Measurements from ENCODE around the gene NAGA. TPM values are rescaled to one million over a fixed set of nuclear protein-coding genes. Genes with fewer than 3 reads are reported as not detected.
"Not testable (repeated sequence)": the region's sequence is repeated elsewhere in the genome, so short reads cannot be mapped to it uniquely, and the experiment has no call there.

NAGA gene
- polyA plus RNA-seq, 3 donors = 6.6 to 17.6 (median 7.6) TPM

DNA sequence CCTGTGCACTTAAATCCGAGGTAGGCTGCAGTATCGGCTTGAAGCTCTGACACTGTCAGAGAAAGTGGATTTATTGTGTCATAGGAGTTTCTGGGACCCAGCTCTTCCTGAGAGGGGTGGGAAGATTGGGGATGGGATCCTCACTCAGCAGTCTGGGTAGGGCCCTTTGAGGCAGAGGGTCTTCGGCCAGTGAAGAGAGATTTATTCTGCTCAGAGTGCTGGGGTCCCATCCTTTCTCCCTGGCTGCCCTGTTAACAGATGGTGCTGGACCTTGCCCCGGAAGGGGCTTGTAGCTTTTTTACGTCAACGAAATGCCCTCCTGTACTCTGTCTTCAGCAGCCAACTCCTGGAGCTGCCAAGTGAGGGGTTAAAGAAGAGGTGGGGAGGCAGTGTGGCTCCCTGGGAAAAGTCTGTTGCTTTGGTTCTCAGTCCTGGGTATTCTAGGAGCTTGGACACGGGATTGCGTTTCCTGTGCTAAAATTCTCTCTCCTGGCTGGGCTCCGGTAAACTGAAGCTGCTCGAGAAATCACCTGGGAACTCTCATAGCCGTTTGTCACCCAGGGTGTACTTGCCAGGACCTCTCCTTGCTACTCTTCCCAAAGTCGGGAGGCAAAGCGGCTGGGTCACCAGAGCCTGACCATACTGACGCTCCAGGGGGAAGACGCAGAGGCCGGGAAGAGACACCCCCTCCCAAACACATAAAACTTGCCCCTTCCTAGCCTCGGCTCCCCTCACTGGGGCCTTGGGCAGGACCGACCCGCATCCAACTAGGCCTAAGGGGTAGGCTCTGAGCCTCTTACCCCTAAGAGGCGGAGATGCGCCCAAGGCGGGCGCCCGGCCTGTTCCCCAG lies 8.1 kb upstream of the NAGA start:
- WGBS, 3 donors = 16 to 45% (median 41%) methylated on average over 24 of the region's 24 CpGs

GRCh38 chr22:42077486-42078125 lies 7.0 kb upstream of the NAGA start:
- H3K27ac ChIP-seq (ENCODE audit: low read depth, low read length) = no peak overlapping the region
- 88 to 91% (median 89%) methylated on average over 20 to 21 of the region's 21 CpGs for WGBS, 3 donors

More for the DNA sequence above, 8.1 kb upstream of the NAGA start:
- H3K27ac ChIP-seq (ENCODE audit: low read depth, low read length) = peak overlapping the region; percentile 80

DNA sequence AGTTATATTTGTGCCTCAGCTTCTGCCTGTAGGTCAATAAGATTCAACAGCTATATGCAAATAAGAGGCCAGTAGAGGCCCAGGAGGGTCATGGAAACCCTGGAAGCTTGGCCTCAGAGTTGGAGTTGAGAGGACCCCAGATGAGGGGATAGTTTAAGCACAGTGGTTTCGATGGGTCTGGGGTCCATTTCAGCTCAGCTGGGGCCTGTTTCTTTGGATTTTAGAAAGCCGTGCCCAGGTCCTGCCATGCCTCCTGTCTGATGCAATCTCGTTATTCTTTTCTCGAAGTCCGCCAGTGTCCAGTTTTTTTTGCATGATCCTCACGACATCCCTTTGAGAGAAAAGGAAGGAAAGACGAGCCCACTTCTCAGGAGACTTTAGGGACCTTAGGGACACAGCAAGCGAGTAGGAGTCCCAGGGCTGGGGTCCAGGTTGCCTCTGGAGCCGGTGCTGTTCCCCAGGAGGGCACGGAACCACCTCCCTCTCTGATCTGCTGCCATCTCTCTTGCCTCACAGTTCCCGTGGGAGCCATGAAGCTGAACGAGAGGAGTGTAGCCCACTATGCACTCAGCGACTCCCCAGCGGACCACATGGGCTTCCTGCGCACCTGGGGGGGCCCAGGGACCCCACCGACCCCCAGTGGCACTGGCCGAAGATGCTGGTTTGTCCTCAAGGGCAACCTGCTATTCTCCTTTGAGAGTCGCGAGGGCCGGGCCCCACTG lies 6.3 kb upstream of the NAGA start:
- H3K27ac ChIP-seq (ENCODE audit: low read depth, low read length) = no peak overlapping the region
- WGBS, 3 donors = 84 to 90% (median 89%) methylated on average over 17 to 20 of the region's 20 CpGs

DNA sequence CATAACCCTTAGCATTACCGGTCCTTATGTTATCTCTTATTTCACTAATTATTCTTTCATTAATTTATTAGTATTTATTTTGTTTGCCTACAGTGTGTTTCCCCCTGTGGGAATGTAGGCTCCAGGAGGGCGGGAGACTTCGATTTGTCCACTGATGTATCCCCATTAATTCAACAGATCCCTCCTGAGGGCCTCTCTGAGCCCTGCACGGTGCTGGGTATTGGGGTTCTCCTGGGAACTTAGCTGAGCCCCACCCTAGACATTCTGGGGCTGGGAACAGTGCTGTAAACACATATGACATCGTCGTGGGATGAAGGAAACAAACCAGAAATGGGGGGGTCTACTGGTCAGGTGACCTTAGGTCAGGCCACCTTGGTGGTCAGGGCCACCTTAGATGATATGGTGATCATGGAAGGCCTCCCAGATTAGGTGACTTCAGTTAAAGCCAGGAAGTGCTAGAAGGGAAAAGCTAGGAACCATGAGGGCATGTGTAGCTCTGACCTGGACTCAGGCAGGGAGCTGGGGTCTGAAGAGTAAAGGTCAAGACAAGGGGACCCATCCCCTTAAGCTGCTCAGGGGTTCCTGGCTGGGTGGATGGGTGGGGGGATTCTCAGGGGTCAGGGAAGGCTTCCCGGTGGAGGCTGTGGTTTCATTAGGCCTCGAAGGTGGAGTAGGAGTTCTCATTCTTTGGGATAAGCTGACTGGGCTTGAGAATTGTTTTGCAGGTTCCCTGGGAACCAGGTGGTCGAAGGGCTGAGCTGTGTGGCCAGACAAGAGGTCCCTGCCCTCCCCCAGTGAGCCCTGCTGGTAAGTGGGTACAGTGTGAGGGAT lies 4.4 kb upstream of the NAGA start:
- no peak overlapping the region for H3K27ac ChIP-seq (ENCODE audit: low read depth, low read length)
- WGBS, 3 donors = 58 to 62% (median 60%) methylated on average over 9 of the region's 9 CpGs

DNA sequence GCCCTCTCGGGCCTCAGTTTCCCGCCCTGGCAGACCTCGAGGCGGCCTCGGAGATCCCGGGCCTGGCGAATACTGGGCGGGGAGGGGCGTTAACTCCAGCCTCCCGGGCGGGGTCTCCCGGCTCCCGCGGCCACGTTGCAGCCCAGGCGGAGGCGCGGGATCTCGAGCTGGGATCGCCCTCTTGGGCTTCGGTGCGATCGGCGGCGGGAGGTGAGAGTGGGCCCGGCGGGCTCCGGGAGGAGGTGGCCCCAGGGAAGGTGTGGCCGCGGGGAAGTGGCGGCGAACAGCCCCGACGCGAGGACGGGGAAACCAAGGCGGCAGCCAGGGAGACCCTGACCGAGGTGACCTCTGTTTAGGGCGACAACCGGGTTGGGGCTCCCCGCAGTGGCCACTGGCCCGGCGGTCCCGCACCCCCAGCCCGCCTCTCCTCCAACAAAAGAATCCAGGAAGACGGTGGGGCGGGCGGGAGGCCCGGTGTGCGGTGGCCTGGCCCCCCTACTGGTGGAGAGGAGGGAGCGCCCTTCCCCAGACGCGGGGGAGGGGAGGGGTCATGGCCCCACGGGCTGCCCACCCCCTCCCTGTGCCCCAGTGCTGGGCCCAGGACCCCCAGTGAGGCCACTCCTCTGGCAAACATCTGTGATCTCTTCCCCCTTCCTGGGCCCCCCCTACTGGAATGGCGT lies 3.7 kb upstream of the NAGA start, which contains the start of gene PHETA2:
Gene PHETA2 (plus strand): TSS at position 117 of the 680 bp plus-strand sequence. CDS start 3,046 bp downstream, outside the sequence.
- no peak within 1 kb of the TSS for H3K27ac ChIP-seq (ENCODE audit: low read depth, low read length)

GRCh38 chr22:42073621-42074041 lies 3.0 kb upstream of the NAGA start:
- H3K27ac ChIP-seq (ENCODE audit: low read depth, low read length) = no peak overlapping the region
- 59 to 66% (median 60%) methylated on average over 12 to 14 of the region's 14 CpGs for WGBS, 3 donors

More for the DNA sequence above, 3.7 kb upstream of the NAGA start, which contains the start of gene PHETA2:
- WGBS, 3 donors = 0 to 1% (median 1%) methylated on average over 46 to 55 of the region's 55 CpGs

DNA sequence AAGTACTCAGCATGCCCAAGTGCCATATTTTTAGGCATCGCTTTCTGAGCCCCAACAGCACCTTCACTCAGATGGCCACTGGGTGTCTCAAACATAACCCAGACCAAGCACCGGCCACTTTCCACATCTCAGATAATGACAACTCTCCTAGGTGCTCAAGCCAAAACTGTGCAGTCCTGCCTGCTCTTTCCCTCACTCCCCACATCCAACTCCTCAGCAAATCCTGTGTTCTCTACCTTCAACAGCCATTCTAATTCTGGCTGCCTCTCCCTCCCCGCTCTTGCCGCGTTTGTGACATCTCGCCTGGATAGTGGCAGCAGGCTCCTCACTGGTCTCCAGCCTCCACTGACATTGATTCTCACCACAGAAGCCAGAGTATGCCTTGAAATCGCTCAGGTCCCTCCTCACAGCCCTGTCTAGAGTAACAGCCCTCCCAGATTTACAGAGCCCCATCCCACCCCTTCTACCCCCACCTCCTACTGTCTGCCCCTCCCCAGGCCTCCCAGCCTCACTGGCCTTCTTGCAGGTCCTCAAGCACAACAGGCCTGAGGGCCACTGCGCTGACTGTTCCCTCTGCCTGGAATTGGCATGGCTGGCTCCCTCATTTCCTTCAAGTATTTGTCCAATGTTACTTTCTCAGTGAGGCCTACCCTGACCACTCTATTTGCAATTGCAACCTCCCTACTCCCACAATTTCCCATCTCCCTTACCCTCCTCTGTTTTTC lies 2.2 kb upstream of the NAGA start:
- 81 to 95% (median 93%) methylated on average over 8 of the region's 8 CpGs for WGBS, 3 donors
- H3K27ac ChIP-seq (ENCODE audit: low read depth, low read length) = no peak overlapping the region

DNA sequence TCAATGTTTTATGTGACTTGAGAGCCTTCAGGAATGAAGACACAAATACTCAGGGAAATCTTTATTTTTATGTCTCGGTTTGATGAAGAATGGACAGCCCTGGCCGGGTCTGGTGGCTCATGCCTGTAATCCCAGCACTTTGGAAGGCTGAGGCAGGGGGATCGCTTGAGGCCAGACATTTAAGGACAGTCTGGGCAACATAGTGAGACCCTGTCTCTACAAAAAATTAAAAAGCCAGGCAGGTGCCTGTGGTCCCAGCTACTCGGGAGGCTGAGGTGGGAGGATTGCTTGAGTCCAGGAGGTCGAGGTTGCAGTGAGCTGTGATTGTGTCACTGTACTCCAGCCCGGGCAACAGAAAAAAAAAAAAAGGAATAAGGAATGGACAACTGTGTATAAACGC lies 896 bp upstream of the NAGA start:
- 63 to 75% (median 75%) methylated on average over 7 of the region's 7 CpGs for WGBS, 3 donors
- not testable (repeated sequence) for H3K27ac ChIP-seq (ENCODE audit: low read depth, low read length)

GRCh38 chr22:42069801-42070516 lies 653 bp downstream of the NAGA start:
- H3K27ac ChIP-seq (ENCODE audit: low read depth, low read length) = no peak overlapping the region
- 14 to 30% (median 15%) methylated on average over 19 of the region's 19 CpGs for WGBS, 3 donors

GRCh38 chr22:42068291-42068690 lies 2.3 kb downstream of the NAGA start:
- no peak overlapping the region for H3K27ac ChIP-seq (ENCODE audit: low read depth, low read length)
- WGBS, 3 donors = 91 to 95% (median 93%) methylated on average over 4 of the region's 4 CpGs

DNA sequence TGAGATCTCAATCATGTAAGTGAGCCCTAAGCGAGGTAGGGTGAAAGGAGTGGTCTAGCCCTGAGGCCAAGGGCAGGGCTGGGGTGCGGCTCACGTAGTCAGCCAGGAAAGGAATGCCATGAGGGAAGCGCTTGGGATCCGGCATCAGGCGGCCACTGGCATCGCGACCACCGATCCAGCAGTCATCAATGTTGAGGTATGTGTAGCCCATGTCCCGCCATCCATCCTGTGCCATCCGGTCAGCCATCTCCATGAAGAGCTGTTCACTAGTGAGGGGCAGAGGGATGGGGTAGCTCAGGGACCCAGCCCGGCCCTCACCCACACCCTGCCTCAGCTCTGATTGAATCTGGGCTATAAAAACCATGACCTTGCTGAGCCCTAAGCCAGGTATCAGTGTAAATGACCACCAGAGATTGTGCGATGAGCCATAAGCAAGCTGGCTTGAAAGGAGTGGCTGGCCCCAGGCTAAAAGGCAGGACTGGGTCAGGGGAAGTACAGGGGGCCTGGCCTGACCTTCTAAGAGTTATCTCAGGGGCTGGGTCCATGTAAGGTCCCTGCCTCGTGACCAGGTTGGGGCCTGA lies 2.9 kb downstream of the NAGA start:
- WGBS, 3 donors = 91 to 98% (median 97%) methylated on average over 14 of the region's 14 CpGs
- H3K27ac ChIP-seq (ENCODE audit: low read depth, low read length) = no peak overlapping the region

DNA sequence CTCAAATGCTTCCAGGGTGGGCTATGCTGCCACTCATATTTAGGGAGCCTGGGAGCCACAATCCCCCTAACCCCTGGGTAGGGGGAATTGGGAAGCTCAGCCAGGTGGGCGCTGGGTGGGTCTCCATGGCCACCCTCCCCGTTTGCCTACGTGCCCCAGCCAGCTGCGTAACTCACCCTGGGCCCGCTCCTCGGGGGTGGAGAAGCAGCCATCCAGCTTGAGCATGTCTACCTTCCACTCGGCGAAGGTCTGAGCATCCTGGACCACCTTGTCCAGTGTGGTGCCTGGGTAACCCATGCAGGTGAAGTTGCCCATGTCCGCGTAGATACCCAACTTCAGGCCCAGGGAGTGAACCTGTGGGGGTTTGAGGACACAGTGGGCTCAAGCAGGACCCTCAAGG lies 3.7 kb downstream of the NAGA start:
- no peak overlapping the region for H3K27ac ChIP-seq (ENCODE audit: low read depth, low read length)
- WGBS, 3 donors = 93 to 97% (median 95%) methylated on average over 10 of the region's 10 CpGs

GRCh38 chr22:42066126-42066761 lies 4.4 kb downstream of the NAGA start:
- no peak overlapping the region for H3K27ac ChIP-seq (ENCODE audit: low read depth, low read length)
- 96 to 97% (median 97%) methylated on average over 7 of the region's 7 CpGs for WGBS, 3 donors

DNA sequence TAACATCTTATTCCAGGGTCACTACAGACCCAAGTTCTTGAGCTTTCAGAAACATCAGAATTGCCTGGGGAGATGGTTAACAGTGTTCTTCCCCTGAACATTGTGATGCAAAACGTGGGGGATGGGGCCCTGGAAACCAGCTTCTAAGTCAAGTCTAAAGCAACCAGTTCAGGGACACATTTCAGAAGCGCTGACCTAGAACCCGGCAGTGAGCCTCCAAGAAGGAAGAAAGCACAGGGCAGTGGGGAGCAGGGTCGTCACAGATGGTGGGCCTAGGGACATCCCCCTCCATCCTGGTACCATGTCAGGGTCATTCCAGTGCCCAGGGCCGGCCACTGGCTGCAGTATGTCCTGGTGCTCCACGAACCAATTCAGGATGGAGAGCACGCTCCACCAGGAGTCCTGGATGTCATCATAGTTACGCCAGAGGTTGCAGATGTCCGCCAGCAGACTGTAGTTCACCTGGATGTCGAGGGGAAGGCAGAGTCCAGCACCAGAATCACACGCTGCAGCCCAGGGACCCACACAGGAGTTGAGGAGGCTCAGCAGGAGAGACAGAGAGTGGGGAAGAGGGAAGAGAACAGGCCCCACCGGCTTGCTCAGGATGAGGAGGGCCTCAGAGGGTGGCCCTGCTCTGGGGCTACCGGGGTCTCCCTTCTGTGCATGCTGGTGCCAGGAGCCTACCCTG lies 5.0 kb downstream of the NAGA start:
- H3K27ac ChIP-seq (ENCODE audit: low read depth, low read length) = no peak overlapping the region
- WGBS, 3 donors = 85 to 89% (median 86%) methylated on average over 13 of the region's 13 CpGs

DNA sequence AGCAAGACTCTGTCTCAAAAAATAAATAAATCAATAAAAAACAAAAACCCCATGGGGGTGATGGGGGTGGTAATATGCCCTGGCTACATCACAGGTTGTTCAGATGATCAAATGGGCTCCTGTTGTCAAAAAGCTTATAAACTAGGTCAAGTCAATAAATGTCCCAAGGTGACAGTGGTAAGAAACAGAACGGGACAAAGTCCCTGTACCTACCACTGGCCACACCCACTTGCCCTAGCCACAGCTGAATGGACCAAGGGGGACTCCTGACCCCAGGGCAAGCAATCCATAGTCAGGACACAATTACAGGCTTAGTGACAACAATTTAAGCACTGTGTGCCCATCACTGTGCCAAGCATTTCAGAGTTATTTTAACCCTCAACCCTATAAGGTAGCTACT lies 6.0 kb downstream of the NAGA start:
- WGBS, 3 donors = 39 to 100% (median 88%) methylated on average over 1 of the region's 1 CpG
- no peak overlapping the region for H3K27ac ChIP-seq (ENCODE audit: low read depth, low read length)
